ENCODE data around the gene AADACL4. TPM values are rescaled to one million over a fixed set of nuclear protein-coding genes. Genes with fewer than 3 reads are reported as not detected.

Gene AADACL4
- total and polyA plus RNA-seq, 11 donors = not detected

GRCh38 chr1:12678350-12678749 is 34.5 kb downstream of the AADACL4 start:
- H3K9me3 ChIP-seq = peaks cover 0 to 9% (median 0%) of the 10 kb centered on the region in 12 donors
- DNase-seq (no peak), ATAC-seq (peak in 1 of 4 donors; percentile 20)
- no peak overlapping the region for H3K27ac ChIP-seq
- TF ChIP-seq POLR2A (IDR thresholded peaks at IDR 0.05) (no peak), CTCF (IDR thresholded peaks at IDR 0.05) (no peak)
- peaks cover 0 to 3% (median 0%) of the 10 kb centered on the region in 9 donors for H3K27me3 ChIP-seq
- WGBS, 4 donors = 41 to 56% (median 49%) methylated on average over 2 of the region's 2 CpGs
- intact Hi-C loops (cut with DNase I) = loop anchor here in 1 of 10 donors (10.0 kb wide), 1 partner anchor 564 kb away; no protein-coding TSS in a partner anchor
- no peaks in the 10 kb centered on the region for H3K36me3 ChIP-seq
- peaks cover 0 to 12% (median 0%) of the 10 kb centered on the region in 12 donors for H3K4me1 ChIP-seq
- no peak overlapping the region for H3K4me3 ChIP-seq

GRCh38 chr1:12678820-12679219 is 34.9 kb downstream of the AADACL4 start:
- no peak for DNase-seq
- Histone ChIP-seq H3K27ac (no peak overlapping the region), H3K4me3 (no peak overlapping the region), H3K9me3 (peaks cover 0 to 9% (median 0%) of the 10 kb centered on the region in 12 donors), H3K27me3 (peaks cover 0 to 5% (median 0%) of the 10 kb centered on the region in 9 donors), H3K36me3 (no peaks in the 10 kb centered on the region), H3K4me1 (peaks cover 0 to 12% (median 0%) of the 10 kb centered on the region in 12 donors)
- no peak for ATAC-seq
- intact Hi-C loops (cut with DNase I) = loop anchor here in 1 of 10 donors (10.0 kb wide), 1 partner anchor 564 kb away; no protein-coding TSS in a partner anchor
- WGBS, 4 donors = 87 to 96% (median 91%) methylated on average over 3 of the region's 3 CpGs
- TF ChIP-seq POLR2A (IDR thresholded peaks at IDR 0.05) (no peak), CTCF (IDR thresholded peaks at IDR 0.05) (no peak)

GRCh38 chr1:12690156-12690555 is 46.3 kb downstream of the AADACL4 start:
- Histone ChIP-seq H3K36me3 (no peaks in the 10 kb centered on the region), H3K4me1 (no peaks in the 10 kb centered on the region), H3K27me3 (no peaks in the 10 kb centered on the region), H3K27ac (no peak overlapping the region), H3K4me3 (no peak overlapping the region), H3K9me3 (no peaks in the 10 kb centered on the region)
- no peak for DNase-seq
- WGBS, 4 donors = 48 to 64% (median 57%) methylated on average over 2 of the region's 2 CpGs
- intact Hi-C loops (cut with DNase I) = no loop called here
- no peak for ATAC-seq
- TF ChIP-seq CTCF (IDR thresholded peaks at IDR 0.05) = no peak
- no peak for TF ChIP-seq POLR2A (IDR thresholded peaks at IDR 0.05)

- no peak for DNase-seq
- no peak for TF ChIP-seq CTCF (IDR thresholded peaks at IDR 0.05)
- no peak for TF ChIP-seq POLR2A (IDR thresholded peaks at IDR 0.05)
- no peak overlapping the region for H3K4me3 ChIP-seq
- no peaks in the 10 kb centered on the region for H3K9me3 ChIP-seq
- no peaks in the 10 kb centered on the region for H3K27me3 ChIP-seq
- intact Hi-C loops (cut with DNase I) = no loop called here
- H3K27ac ChIP-seq = no peak overlapping the region
- 67 to 75% (median 69%) methylated on average over 10 of the region's 10 CpGs for whole genome bisulfite sequencing, 4 donors
- H3K36me3 ChIP-seq = no peaks in the 10 kb centered on the region
- no peak for ATAC-seq
- H3K4me1 ChIP-seq = no peaks in the 10 kb centered on the region
Observed at GRCh38 chr1:12692967-12693782, 49.3 kb downstream of the AADACL4 start.

All from heart left ventricle (tissue), 16 donors.